ENCODE measurements around the gene MAP9.
"Not testable (repeated sequence)": the region's sequence is repeated elsewhere in the genome, so short reads cannot be mapped to it uniquely, and the experiment has no call there.

MAP9 gene

DNA sequence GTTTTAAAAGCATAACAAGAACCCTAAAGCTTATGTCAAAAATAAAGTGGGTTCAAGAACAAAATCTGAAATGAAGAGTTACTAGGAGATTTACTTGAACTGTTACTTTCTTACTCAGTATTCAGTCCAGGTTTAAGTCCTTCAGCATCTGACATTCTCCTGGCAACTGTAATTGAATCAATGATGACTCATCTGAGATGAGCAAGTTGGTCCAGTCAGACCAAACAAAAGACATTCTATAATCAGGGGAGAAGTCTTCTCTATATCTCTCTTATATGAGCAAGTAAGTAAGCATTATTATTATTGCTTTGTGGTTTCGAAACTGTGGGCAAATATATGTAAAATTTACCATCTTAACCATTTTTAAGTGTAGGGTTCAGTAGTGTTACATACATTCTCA is 34.6 kb downstream of the MAP9 start:
- no peak for DNase-seq (ENCODE audit: low spot score)

DNA sequence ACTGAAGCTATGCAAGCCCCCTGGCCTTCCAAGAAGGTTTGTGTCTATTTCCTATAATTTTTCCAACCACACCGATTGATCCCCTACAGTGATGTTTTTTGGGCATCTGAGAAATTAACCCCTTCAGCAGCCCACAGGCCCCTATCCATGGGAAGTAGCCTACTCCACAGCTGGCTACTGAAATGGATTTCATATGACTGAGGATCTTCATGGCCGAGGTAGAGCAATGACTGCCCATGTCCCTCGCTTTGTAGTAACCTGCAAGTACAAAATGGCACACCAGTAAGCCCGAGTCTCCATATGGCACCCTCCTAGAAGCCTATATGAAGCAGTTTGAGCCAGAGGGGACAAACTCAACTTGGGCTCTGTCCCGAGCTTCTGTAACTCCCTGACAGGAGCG is 36.8 kb downstream of the MAP9 start:
- no peak for DNase-seq (ENCODE audit: low spot score)

DNA sequence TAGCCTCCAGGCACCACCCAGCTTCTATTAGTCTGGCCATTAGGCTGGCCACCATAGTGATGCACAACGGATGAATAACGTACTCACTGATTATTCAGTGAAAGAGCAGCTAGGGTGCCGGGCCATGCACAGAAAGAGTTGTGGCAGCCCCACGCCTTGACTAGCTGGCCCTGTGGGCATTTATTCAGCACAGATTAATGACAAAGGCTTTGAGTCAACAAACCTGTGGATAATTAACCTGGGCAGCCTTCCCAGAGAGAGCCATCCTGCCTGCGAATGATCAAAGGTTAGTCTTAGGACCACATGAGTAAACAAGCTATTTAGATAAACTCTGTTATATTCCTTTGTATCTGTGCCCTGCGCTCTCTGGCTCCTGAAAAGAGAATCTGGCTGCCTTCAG is 37.2 kb downstream of the MAP9 start:
- no peak for DNase-seq (ENCODE audit: low spot score)

DNA sequence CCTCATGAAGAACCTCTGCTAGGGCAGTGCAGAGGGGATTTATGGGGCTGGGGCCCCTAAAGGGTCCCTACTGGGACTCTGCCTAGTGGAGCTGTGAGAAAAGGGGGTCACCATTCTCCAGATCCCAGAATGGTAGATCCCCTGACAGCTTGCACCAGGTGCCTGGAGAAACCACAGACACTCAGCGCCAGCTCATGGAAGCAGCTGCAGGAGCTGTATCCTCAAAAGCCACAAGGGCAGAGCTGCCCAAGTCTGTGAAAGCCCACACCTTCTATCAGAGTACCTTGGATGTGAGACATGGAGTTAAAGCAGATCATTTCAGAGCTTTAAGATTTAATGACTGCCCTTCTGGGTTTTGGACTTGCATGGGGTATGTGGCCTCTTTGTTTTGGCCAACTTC is 38.6 kb downstream of the MAP9 start:
- no peak for DNase-seq (ENCODE audit: low spot score)

DNA sequence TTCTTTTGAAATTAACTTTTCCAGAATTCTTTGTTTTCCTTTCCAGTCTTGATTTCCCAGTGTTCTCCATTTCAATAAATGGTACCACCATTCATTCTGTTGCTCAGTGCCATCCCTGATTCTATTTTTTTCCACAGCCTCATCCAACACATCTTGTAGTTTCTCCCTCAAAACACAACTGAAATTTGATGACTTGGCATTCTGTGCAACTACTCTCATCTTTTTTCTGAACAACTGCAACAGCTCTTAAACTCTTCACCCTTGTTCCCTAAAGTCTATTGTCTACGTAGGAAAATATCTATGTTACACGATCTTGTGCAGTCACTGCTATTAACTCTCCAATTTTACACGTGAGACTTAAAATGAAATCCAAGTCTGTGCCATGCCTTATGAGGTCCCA is 40.5 kb downstream of the MAP9 start:
- no peak for DNase-seq (ENCODE audit: low spot score)

DNA sequence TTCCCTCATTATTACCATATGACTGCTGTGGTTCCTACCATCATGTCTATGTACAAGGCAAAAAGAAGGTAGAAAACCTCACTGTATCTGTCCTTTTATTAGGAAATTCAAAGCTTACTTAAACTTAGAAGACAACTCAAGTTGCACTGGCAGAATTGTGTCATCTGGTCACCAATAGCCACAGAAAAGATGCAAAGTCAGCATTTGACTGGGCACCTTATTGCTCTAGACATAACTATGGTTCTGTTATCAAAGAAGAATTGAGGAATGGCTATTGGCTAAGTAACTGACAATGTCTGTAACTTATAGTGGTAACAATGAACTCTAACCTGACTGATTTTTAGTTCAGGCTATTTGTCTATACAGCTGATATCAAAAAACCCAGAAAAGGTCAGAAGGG is 45.3 kb downstream of the MAP9 start:
- no peak for DNase-seq (ENCODE audit: low spot score)

DNA sequence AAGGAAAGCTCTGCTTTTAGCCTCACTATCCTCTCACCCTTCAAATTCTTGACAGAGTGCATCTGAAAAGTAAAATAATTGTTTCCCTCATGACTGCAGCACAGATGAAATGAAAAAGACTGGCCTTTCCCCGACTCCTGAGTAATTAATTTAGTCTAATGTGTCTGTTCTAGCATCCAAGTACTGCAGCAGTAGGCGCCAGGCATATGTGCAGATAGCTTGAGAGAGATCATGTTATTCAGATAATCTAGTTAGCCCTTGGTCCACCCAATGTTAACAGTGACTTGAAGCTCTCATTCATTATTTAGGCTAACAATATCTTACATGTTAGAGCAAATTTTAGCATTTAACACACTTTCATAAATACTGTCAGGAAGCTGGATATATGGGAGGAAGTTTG is 54.0 kb downstream of the MAP9 start:
- DNase-seq (ENCODE audit: low spot score), result no peak

DNA sequence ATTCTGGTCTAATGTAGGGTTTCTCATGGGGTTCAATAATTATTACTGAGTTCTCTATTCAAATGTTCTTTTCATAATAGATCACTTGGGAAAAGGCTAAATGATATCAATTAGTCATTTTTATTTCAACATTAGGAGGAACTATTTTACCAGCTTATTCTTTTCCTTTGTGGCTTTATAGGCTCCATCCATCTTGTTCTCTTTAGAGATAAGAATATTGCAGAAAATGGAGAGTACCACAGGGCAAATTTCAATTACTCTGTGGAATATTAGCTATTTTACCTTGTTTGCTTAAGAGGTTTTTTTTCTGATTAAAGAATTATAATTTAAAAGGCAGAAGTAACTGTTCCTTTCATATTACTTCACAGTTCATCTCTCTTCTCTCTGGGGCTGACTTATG is 55.8 kb downstream of the MAP9 start:
- no peak for DNase-seq (ENCODE audit: low spot score)

DNA sequence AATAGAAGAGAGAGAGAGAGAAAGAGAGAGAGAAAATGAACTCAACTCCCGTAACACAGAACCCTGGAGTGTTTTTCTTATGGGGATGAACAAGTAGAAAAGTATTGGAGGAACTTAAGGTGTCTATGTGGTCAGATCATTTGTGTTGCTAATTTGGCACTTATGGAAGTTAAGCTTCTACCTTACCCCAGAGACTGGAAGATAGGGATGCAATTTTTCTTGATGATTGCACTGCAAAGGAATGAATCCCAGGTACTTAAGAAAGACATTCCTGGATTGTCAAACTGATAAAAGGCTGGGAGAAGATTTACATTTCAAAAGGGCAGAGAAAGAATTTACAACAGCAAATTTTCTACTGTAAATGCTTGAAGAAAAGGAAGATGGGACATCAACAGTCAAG is 57.2 kb downstream of the MAP9 start:
- DNase-seq (ENCODE audit: low spot score), result no peak

DNA sequence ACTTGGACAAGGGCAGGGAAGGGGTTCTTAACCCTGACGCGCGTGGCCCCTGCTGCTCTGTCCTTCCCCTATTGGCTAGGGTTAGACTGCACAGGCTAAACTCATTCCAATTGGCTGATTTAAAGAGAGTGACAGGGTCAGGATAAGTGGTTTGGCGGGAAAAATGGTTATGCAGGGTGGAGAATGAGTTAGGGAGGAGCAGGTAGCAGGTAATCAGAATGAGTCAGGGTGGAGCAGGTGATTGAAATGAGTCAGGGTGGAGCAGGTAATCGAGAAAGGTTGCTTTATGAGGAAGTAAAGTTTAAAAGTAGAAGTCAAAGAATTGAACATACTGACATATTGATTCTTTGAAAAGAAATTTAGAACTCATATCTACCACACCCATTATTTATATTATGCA is 64.7 kb downstream of the MAP9 start:
- DNase-seq (ENCODE audit: low spot score), result not testable (repeated sequence)

DNA sequence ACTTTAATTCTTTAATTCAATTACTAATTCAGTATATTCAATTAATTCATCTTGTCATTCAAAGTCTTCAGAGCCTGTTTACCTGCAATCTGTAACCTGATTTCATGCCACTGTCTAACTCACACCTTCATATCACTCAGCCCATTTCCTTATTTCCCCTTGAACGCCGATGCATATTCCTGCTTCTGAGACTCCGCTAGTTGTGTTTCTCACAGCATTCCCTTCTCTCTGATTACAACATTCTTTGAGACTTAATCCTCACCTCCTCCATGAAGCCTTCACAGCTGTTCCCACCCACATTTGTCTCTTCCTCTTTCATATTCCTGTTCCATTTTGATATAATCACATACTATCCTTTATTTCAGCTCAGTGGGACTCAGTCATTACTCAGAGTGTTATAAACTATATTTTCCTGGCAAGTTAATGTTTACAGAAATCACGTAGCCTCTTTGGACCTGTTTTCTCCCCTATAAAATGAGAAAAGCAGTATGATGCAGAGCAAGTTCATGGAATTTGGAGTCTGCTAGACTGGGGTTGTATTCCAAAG is 69.0 kb downstream of the MAP9 start:
- DNase-seq (ENCODE audit: low spot score), result no peak

DNA sequence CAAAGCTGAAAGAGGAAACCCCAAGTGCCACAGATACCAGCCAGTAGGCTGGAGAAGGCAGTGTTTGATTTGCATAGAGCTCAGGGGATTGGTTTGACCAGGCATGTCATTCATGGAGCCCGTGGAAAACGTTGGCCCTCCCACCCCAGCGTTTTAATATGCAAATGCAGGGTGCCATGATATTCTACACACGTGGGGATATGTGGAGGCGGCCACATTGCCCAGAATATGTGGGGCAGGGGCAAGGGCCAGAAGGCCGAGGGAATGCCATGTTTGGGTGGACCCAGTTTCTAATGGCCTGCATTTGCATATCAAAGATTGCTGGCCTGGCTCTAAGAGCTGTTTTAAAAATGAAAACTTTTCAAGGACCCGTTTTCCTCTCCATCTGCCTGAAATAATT is 71.1 kb downstream of the MAP9 start:
- no peak for DNase-seq (ENCODE audit: low spot score)

DNA sequence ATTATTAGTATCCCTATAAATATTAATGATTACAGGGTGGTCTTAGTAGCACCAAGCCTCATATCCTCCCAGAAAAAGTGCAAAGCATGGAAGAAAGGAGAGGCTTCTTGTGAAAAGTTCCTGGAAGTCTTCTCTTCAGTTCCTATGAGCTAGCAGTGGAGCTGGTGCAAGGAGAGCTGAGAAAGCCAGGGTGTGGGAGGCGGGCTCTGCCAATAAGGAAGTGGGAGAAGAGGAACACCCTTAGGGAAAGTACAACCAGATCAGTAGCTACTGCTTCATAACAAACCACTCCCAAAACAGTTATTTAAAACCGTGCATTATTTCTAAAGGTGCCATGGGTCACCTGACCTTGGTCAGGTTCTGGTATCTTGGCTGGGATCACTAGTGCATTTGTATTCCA is 72.4 kb downstream of the MAP9 start:
- DNase-seq (ENCODE audit: low spot score), result no peak

DNA sequence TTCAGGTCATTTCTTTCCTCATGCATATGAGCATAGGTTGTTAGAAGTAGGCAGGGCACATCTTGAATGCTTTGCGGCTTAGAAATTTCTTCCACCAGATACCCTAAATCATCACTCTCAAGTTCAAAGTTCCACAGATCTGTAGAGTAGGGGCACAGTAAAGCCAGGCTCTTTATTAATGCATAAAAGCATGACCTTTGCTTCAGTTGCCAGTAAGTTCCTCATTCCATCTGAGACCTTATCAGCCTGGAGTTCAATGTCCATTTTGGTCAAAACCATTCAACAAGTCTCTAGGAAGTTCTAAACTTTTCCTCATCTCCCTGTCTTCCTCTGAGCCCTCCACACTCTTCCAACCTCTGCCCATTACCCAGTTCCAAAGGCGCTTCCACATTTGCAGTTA is 77.7 kb downstream of the MAP9 start:
- no peak for DNase-seq (ENCODE audit: low spot score)

Measured in D341Med (cell line).